Transverse colon (tissue), 4 donors: ENCODE data around the gene PEF1. TPM values are rescaled to one million over a fixed set of nuclear protein-coding genes. Genes with fewer than 3 reads are reported as not detected.

Experiments
- DNase-seq: peaks from one replicate; pipeline ENCODE4 v3.0.0-alpha.2; 2019
- H3K27ac ChIP-seq, 4 donors: fragments of 200-600 bp; sonication (generic); 2 replicates each; pipeline ENCODE4 v1.5.1; 2016 to 2018; ENCODE audit warnings: inconsistent platforms in 4 of 4
- H3K27me3 ChIP-seq: fragments of 200-600 bp; sonication (generic); 2 replicates; pipeline ENCODE4 v1.5.1; 2017; ENCODE audit warnings: inconsistent platforms
- H3K36me3 ChIP-seq, 4 donors: fragments of 200-600 bp; sonication (generic); 2 replicates each; pipeline ENCODE4 v1.5.1; 2017 to 2019; ENCODE audit warnings: inconsistent platforms in 4 of 4
- H3K4me1 ChIP-seq, 4 donors: fragments of 200-600 bp; sonication (generic); 2 replicates each; pipeline ENCODE4 v1.5.1; 2017 to 2020; ENCODE audit warnings: inconsistent platforms in 4 of 4
- H3K4me3 ChIP-seq, 4 donors: fragments of 200-600 bp; sonication (generic); 1 replicate in 1 of 4; 2 replicates in 3 of 4; pipeline versions ENCODE4 v1.5.1 to v1.6.1; 2017 to 2019; ENCODE audit warnings: inconsistent platforms in 4 of 4
- H3K9me3 ChIP-seq, 2 donors: fragments of 200-600 bp; sonication (generic); 2 replicates each; pipeline ENCODE4 v1.5.1; 2017 to 2019; ENCODE audit warnings: inconsistent platforms in 2 of 2
- CTCF ChIP-seq, 5 experiments: fragments of 200-600 bp in 3 of 5; fragments of 450-650 bp in 2 of 5; sonication (generic) in 3 of 5; IDR thresholded peaks; 1 replicate in 2 of 5; 2 replicates in 3 of 5; pipeline ENCODE4 v1.5.1; 2016 to 2017; ENCODE audit warnings: antibody characterized with exemption in 5 of 5, inconsistent platforms in 3 of 5, mild to moderate bottlenecking in 2 of 5, moderate library complexity in 1 of 5
- EP300 ChIP-seq: sonication (generic); formaldehyde crosslinking; IDR thresholded peaks from one replicate; pipeline ENCODE4 v1.6.1; 2017; ENCODE audit warnings: antibody characterized with exemption, low read depth
- POLR2A ChIP-seq: fragments of 450-650 bp; IDR thresholded peaks from one replicate; pipeline ENCODE4 v1.6.1; 2016; ENCODE audit warnings: antibody characterized with exemption, mild to moderate bottlenecking, moderate library complexity
- POLR2AphosphoS5 ChIP-seq, 3 donors: sonication (generic); formaldehyde crosslinking; IDR thresholded peaks; one replicate each; pipeline ENCODE4 v1.6.1; 2016; ENCODE audit warnings: antibody characterized with exemption in 3 of 3
- whole genome bisulfite sequencing, 2 donors: methylation state at CpG; one replicate each; pipeline ENCODE4 v1.1.5; 2018; ENCODE audit warnings: low coverage in 1 of 2; 5-methylcytosine and 5-hydroxymethylcytosine counted together
- in situ Hi-C, 4 donors: fragments of 200-750 bp; cut with MboI; loops; one replicate each; pipeline versions ENCODE4 v1.15.0 to v1.15.1; 2017; ENCODE audit warnings: low sequenced_read_pairs in 3 of 4, low pct_ligation_motif_present in 1 of 4, low pct_unique_long_range_greater_than_20kb in 1 of 4
- intact Hi-C: fragments of 100-400 bp; cut with DNase I; formaldehyde crosslinking; loops from one replicate; pipeline ENCODE4 v1.15.1; 2023; ENCODE audit warnings: low total_unique reads
- total RNA-seq, 4 donors: library from RNA; depleted of rRNA; stranded (reverse); fragments of >200 nt; gene quantifications; one replicate each; pipeline ENCODE4 v1.1.0, GENCODE V29; 2016

The PEF1 gene
- total RNA-seq, 4 donors from 2014 or later: 12.3 to 61.7 (median 49.9) TPM

GRCh38 chr1:31614414-31615005 lies 30.2 kb downstream of the PEF1 start:
- H3K4me1 ChIP-seq: peaks cover 4 to 13% (median 10%) of the 10 kb centered on the region in 4 donors
- in situ Hi-C loops (no loop called here), intact Hi-C loops (no loop called here)
- WGBS, 2 donors: 90% methylated on average over 8 of the region's 8 CpGs; no CpG with 5 or more reads in 1 of the 2 donors
- no peak overlapping the region for H3K4me3 ChIP-seq
- no peak for DNase-seq
- TF ChIP-seq POLR2AphosphoS5 (IDR thresholded peaks at IDR 0.05) (no peak), EP300 (no peak), CTCF (IDR thresholded peaks at IDR 0.05) (no peak), POLR2A (no peak)
- H3K27ac ChIP-seq: no peak overlapping the region
- H3K36me3 ChIP-seq: no peaks in the 10 kb centered on the region
- H3K9me3 ChIP-seq: no peaks in the 10 kb centered on the region
- H3K27me3 ChIP-seq: peaks cover 20% of the 10 kb centered on the region

GRCh38 chr1:31609514-31610118 lies 35.1 kb downstream of the PEF1 start:
- in situ Hi-C loops (no loop called here), intact Hi-C loops (no loop called here)
- H3K27ac ChIP-seq: no peak overlapping the region
- H3K27me3 ChIP-seq: no peaks in the 10 kb centered on the region
- TF ChIP-seq CTCF (IDR thresholded peaks at IDR 0.05): no peak
- TF ChIP-seq POLR2AphosphoS5 (IDR thresholded peaks at IDR 0.05): no peak
- TF ChIP-seq EP300: no peak
- TF ChIP-seq POLR2A: no peak
- no peak overlapping the region for H3K4me3 ChIP-seq
- no peak for DNase-seq
- 9 to 25% methylated on average over 1 of the region's 1 CpG for WGBS, 2 donors
- no peaks in the 10 kb centered on the region for H3K9me3 ChIP-seq
- H3K4me1 ChIP-seq: no peaks in the 10 kb centered on the region
- no peaks in the 10 kb centered on the region for H3K36me3 ChIP-seq

- intact Hi-C loops: no loop called here
- in situ Hi-C loops: no loop called here
Measured at GRCh38 chr1:31607360-31607759, 37.3 kb downstream of the PEF1 start.

More at GRCh38 chr1:31607360-31607759, 37.3 kb downstream of the PEF1 start:
- DNase-seq: no peak
- Histone ChIP-seq H3K27me3 (no peaks in the 10 kb centered on the region), H3K4me1 (no peaks in the 10 kb centered on the region), H3K9me3 (no peaks in the 10 kb centered on the region), H3K36me3 (no peaks in the 10 kb centered on the region), H3K27ac (no peak overlapping the region), H3K4me3 (no peak overlapping the region)
- TF ChIP-seq POLR2AphosphoS5 (IDR thresholded peaks at IDR 0.05) (no peak), CTCF (IDR thresholded peaks at IDR 0.05) (no peak), POLR2A (no peak), EP300 (no peak)
- 83 to 96% methylated on average over 3 to 5 of the region's 5 CpGs for WGBS, 2 donors
